Measurements from ENCODE around the gene YIF1B.
"Not testable (repeated sequence)": the region's sequence is repeated elsewhere in the genome, so short reads cannot be mapped to it uniquely, and the experiment has no call there.

YIF1B gene

GRCh38 chr19:38315657-38316476, at the start of gene YIF1B:
Gene YIF1B, minus strand, starts transcription at chr19:38315947. Its CDS starts 30 bp downstream, at chr19:38315917.
- DNase-seq: peak; percentile 90

GRCh38 chr19:38362946-38363688, 47.4 kb upstream of the YIF1B start:
- not testable (repeated sequence) for DNase-seq

- no peak for DNase-seq
These were observed 46.6 kb upstream of the YIF1B start for GRCh38 chr19:38362076-38362945.

GRCh38 chr19:38361633-38362075, 45.9 kb upstream of the YIF1B start:
- DNase-seq: peak; percentile 16

GRCh38 chr19:38360839-38361631, 45.3 kb upstream of the YIF1B start:
- no peak for DNase-seq

- no peak for DNase-seq
These were observed 44.6 kb upstream of the YIF1B start for GRCh38 chr19:38360351-38360750.

- DNase-seq: no peak
These were observed 43.7 kb upstream of the YIF1B start for GRCh38 chr19:38359242-38360021.

- no peak for DNase-seq
These were observed 42.3 kb upstream of the YIF1B start for GRCh38 chr19:38358071-38358470.

GRCh38 chr19:38355728-38356725, 40.3 kb upstream of the YIF1B start:
- no peak for DNase-seq

GRCh38 chr19:38352611-38353010, 36.9 kb upstream of the YIF1B start:
- no peak for DNase-seq

GRCh38 chr19:38351865-38352395, 36.2 kb upstream of the YIF1B start:
- no peak for DNase-seq

- no peak for DNase-seq
These were observed 35.1 kb upstream of the YIF1B start for GRCh38 chr19:38350883-38351282.

- no peak for DNase-seq
These were observed 31.1 kb upstream of the YIF1B start for GRCh38 chr19:38346837-38347236.

GRCh38 chr19:38340927-38341326, 25.2 kb upstream of the YIF1B start:
- no peak for DNase-seq

GRCh38 chr19:38339011-38339410, 23.3 kb upstream of the YIF1B start:
- DNase-seq: not testable (repeated sequence)

GRCh38 chr19:38337360-38337653, 21.6 kb upstream of the YIF1B start:
- DNase-seq: no peak

GRCh38 chr19:38336638-38337359, 21.1 kb upstream of the YIF1B start:
- DNase-seq: peak; percentile 75

- peak; percentile 79 for DNase-seq
These were observed 20.3 kb upstream of the YIF1B start for GRCh38 chr19:38335949-38336637.

GRCh38 chr19:38333245-38333644, 17.5 kb upstream of the YIF1B start:
- DNase-seq: no peak

Measured in NCI-H1092 (cell line).